PC-3 (cell line): ENCODE measurements around the gene MSH2.

Experiments used
- CTCF ChIP-seq: fragments of 300-600 bp; sonication (generic); conservative IDR thresholded peaks from 2 replicates; pipeline ENCODE4 v1.5.1; 2017; ENCODE audit warnings: antibody characterized with exemption, low read depth, mild to moderate bottlenecking, low read length
- EZH2phosphoT487 ChIP-seq: fragments of 300-600 bp; sonication (generic); IDR thresholded peaks from 2 replicates; pipeline ENCODE4 v1.6.1; 2018; ENCODE audit warnings: mild to moderate bottlenecking, antibody characterized with exemption, low read length, borderline replicate concordance

DNA sequence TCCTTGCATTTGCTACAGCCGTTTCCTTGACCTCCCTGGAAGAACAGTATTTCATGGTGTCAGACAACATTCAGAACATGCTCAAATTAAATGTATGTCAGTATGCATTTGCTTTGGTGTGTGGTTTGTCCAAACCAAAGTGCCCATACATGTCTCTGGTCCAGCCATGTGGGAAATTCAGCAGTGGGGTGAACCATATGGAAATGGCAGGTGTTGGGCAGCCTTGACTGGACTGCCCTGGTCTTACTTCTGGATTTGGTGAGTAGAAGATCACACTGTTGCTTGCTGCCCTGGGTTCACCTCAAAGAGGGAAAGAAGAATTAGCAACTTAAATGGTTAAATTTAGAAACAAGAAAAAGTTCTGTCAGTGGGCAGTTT is 84.5 kb downstream of the MSH2 start:
- TF ChIP-seq CTCF = no peak
- TF ChIP-seq EZH2phosphoT487 = no peak
